Left colon (tissue), 2 donors: ENCODE measurements around the gene DYSF. TPM values are rescaled to one million over a fixed set of nuclear protein-coding genes. Genes with fewer than 3 reads are reported as not detected.

Source experiments
- ATAC-seq: fragments of 200-7000 bp; cut with Tn5 transposase; one replicate; pipeline ENCODE4 v1.9.1; 2020; ENCODE audit warnings: mild to moderate bottlenecking, moderate library complexity
- DNase-seq, 2 donors: peaks; one replicate each; pipeline ENCODE4 v3.0.0-alpha.2; 2020
- intact Hi-C, 2 donors: fragments of 100-400 bp; cut with DNase I in 1 of 2; cut with micrococcal nuclease in 1 of 2; formaldehyde crosslinking; loops; one replicate each; pipeline versions ENCODE4 v1.11.2 to v1.14.0; 2022; cut with DNase I, micrococcal nuclease
- total RNA-seq, 2 donors: library from RNA; stranded (reverse); fragmentation: NEBNext Ultra II Directional; extraction: Animal tissue kit (Norgen Biotek cat#: 25700); gene quantifications; one replicate each; pipeline ENCODE4 v1.2.1, GENCODE V29; 2021
- donor health status: DM: no; HTN: no; CAD: no.
- donor health status: DM: yes; HTN: yes; CAD: no.

DYSF gene
- total RNA-seq, 2 donors from 2014 or later: 2.4 to 5.0 TPM

- DNase-seq (no peak), ATAC-seq (no peak)
- intact Hi-C loops: no loop called here
Measured at GRCh38 chr2:71538241-71538640, 84.9 kb downstream of the DYSF start.

GRCh38 chr2:71538656-71539265 is 85.4 kb downstream of the DYSF start:
- ATAC-seq (no peak), DNase-seq (no peak)
- intact Hi-C loops: no loop called here

GRCh38 chr2:71540818-71541217 is 87.5 kb downstream of the DYSF start:
- intact Hi-C loops: loop anchor here in 1 of 2 donors (10.0 kb wide), 2 partner anchors 264 to 1204 kb away; no protein-coding TSS in a partner anchor
- ATAC-seq (no peak), DNase-seq (no peak)

GRCh38 chr2:71544919-71545571 is 91.7 kb downstream of the DYSF start:
- intact Hi-C loops: loop anchor here in 1 of 2 donors (5.0 to 10.0 kb wide), 3 partner anchors 260 to 1200 kb away; no protein-coding TSS in a partner anchor
- ATAC-seq: peak; percentile 94

GRCh38 chr2:71545572-71546274 is 92.4 kb downstream of the DYSF start:
- DNase-seq (peak; percentile 39 to 52), ATAC-seq (peak; percentile 75)
- intact Hi-C loops: loop anchor here in 1 of 2 donors (5.0 to 10.0 kb wide), 3 partner anchors 259 to 1199 kb away; no protein-coding TSS in a partner anchor

More at GRCh38 chr2:71544919-71545571, 91.7 kb downstream of the DYSF start:
- peak; percentile 32 to 60 for DNase-seq

- intact Hi-C loops: loop anchor here in 1 of 2 donors (5.0 to 10.0 kb wide), 3 partner anchors 259 to 1199 kb away; no protein-coding TSS in a partner anchor
- ATAC-seq (no peak), DNase-seq (no peak)
Measured at GRCh38 chr2:71546275-71546638, 92.9 kb downstream of the DYSF start.

- ATAC-seq (no peak), DNase-seq (no peak)
- intact Hi-C loops: loop anchor here in 1 of 2 donors (5.0 to 10.0 kb wide), 3 partner anchors 258 to 1198 kb away; no protein-coding TSS in a partner anchor
Measured at GRCh38 chr2:71546777-71547281, 93.5 kb downstream of the DYSF start.

- ATAC-seq (no peak), DNase-seq (no peak)
- intact Hi-C loops: loop anchor here in 1 of 2 donors (5.0 to 10.0 kb wide), 3 partner anchors 257 to 1197 kb away; no protein-coding TSS in a partner anchor
Measured at GRCh38 chr2:71547616-71548285, 94.4 kb downstream of the DYSF start.

GRCh38 chr2:71548646-71549425 is 95.5 kb downstream of the DYSF start:
- DNase-seq: peak; percentile 55 to 80
- intact Hi-C loops: loop anchor here in 1 of 2 donors (5.0 to 10.0 kb wide), 3 partner anchors 256 to 1196 kb away; no protein-coding TSS in a partner anchor
- peak; percentile 69 for ATAC-seq

GRCh38 chr2:71550801-71551630 is 97.7 kb downstream of the DYSF start:
- no peak for ATAC-seq
- no peak for DNase-seq
- intact Hi-C loops: loop anchor here (10.0 kb wide), 2 partner anchors 444 to 594 kb away; partner anchors contain the start of gene CYP26B1 (in 1 of the 2)

- no peak for ATAC-seq
- DNase-seq: no peak
- intact Hi-C loops: loop anchor here (10.0 kb wide), 2 partner anchors 443 to 593 kb away; partner anchors contain the start of gene CYP26B1 (in 1 of the 2)
Measured at GRCh38 chr2:71551631-71551915, 98.2 kb downstream of the DYSF start.

GRCh38 chr2:71552356-71552755 is 99.0 kb downstream of the DYSF start:
- intact Hi-C loops: loop anchor here (10.0 kb wide), 2 partner anchors 442 to 592 kb away; partner anchors contain the start of gene CYP26B1 (in 1 of the 2)

GRCh38 chr2:71552861-71553301 is 99.5 kb downstream of the DYSF start:
- intact Hi-C loops: loop anchor here (10.0 kb wide), 2 partner anchors 442 to 592 kb away; partner anchors contain the start of gene CYP26B1 (in 1 of the 2)
- no peak for DNase-seq
- ATAC-seq: no peak

More at GRCh38 chr2:71552356-71552755, 99.0 kb downstream of the DYSF start:
- ATAC-seq (no peak), DNase-seq (no peak)

- DNase-seq (no peak), ATAC-seq (no peak)
- intact Hi-C loops: loop anchor here (10.0 kb wide), 2 partner anchors 441 to 591 kb away; partner anchors contain the start of gene CYP26B1 (in 1 of the 2)
Measured at GRCh38 chr2:71554028-71554705, 100.8 kb downstream of the DYSF start.

GRCh38 chr2:71554706-71555056 is 101.3 kb downstream of the DYSF start:
- no peak for ATAC-seq
- intact Hi-C loops: loop anchor here (10.0 kb wide), 2 partner anchors 440 to 590 kb away; partner anchors contain the start of gene CYP26B1 (in 1 of the 2)

More at GRCh38 chr2:71554706-71555056, 101.3 kb downstream of the DYSF start:
- DNase-seq: no peak
